SU-DHL-6 (cell line): ENCODE data around the gene TRIM33.

Experiments used
- H2AFZ ChIP-seq: fragments of 200-600 bp; sonication (generic); 2 replicates; pipeline ENCODE4 v1.6.1; 2014; ENCODE audit warnings: low read depth, mild to moderate bottlenecking, moderate library complexity, mixed read lengths, antibody characterized with exemption, low read length; ENCODE audit not compliant: severe bottlenecking
- H3F3A ChIP-seq: fragments of 200-600 bp; shearing (Covaris generic); 2 replicates; pipeline ENCODE4 v1.6.0; 2016; ENCODE audit warnings: antibody characterized with exemption, mild to moderate bottlenecking; ENCODE audit not compliant: insufficient read depth
- H3K27ac ChIP-seq: fragments of 200-600 bp; sonication (generic); 2 replicates; pipeline ENCODE4 v1.5.1; 2016; ENCODE audit warnings: low read depth, mild to moderate bottlenecking, low read length, moderate library complexity, mixed read lengths
- H3K27me3 ChIP-seq: fragments of 200-600 bp; sonication (generic), shearing (Covaris generic); 2 replicates; pipeline ENCODE4 v1.6.0; 2014; ENCODE audit warnings: mild to moderate bottlenecking, low read length
- H3K36me3 ChIP-seq: fragments of 200-600 bp; sonication (generic); 2 replicates; pipeline ENCODE4 v1.6.1; 2014; ENCODE audit warnings: mild to moderate bottlenecking, low read length, mixed read lengths
- H3K4me2 ChIP-seq: fragments of 300-600, 200-600 bp; shearing (Covaris generic), sonication (generic); 2 replicates; pipeline ENCODE4 v1.6.0; 2014; ENCODE audit warnings: low read length, low read depth, mild to moderate bottlenecking; ENCODE audit not compliant: poor library complexity, severe bottlenecking
- H3K4me3 ChIP-seq: fragments of 200-600 bp; sonication (generic); 2 replicates; pipeline ENCODE4 v1.5.1; 2014; ENCODE audit warnings: antibody characterized with exemption, low read length, mild to moderate bottlenecking, mixed read lengths; ENCODE audit not compliant: insufficient read depth, poor library complexity, severe bottlenecking
- H3K79me2 ChIP-seq: fragments of 200-600 bp; sonication (generic); 2 replicates; pipeline ENCODE4 v1.6.1; 2014; ENCODE audit warnings: mild to moderate bottlenecking, low read length, moderate library complexity; ENCODE audit not compliant: insufficient read depth
- H3K9ac ChIP-seq: fragments of 200-600 bp; sonication (generic); 2 replicates; pipeline ENCODE4 v1.7.0; 2014; ENCODE audit warnings: mild to moderate bottlenecking, low read length
- H3K9me2 ChIP-seq: fragments of 200-600 bp; sonication (generic); replicated peaks from 2 replicates; pipeline ENCODE4 v1.6.1; 2014; ENCODE audit warnings: low read length; ENCODE audit not compliant: insufficient read depth
- H3K9me3 ChIP-seq: fragments of 200-600 bp; sonication (generic); 2 replicates; pipeline ENCODE4 v1.6.1; 2014; ENCODE audit warnings: low read length, mixed read lengths; ENCODE audit not compliant: insufficient read depth
- H4K20me1 ChIP-seq: fragments of 200-600 bp; sonication (generic); 2 replicates; pipeline ENCODE4 v1.6.1; 2014; ENCODE audit warnings: low read depth, mild to moderate bottlenecking, antibody characterized with exemption, low read length, moderate library complexity, mixed read lengths
- EZH2phosphoT487 ChIP-seq: fragments of 200-600 bp; sonication (generic), shearing (Covaris generic); conservative IDR thresholded peaks from 2 replicates; pipeline ENCODE4 v1.6.1; 2018; ENCODE audit warnings: mild to moderate bottlenecking, antibody characterized with exemption, low read length, moderate library complexity, mixed read lengths
- TF ChIP-seq, protein P1 (sequence below): fragments of 200-600 bp; sonication (generic); IDR thresholded peaks from one replicate; pipeline ENCODE4 v1.5.1; 2017; ENCODE audit warnings: antibody characterized with exemption, mild to moderate bottlenecking, low read length, moderate library complexity; ENCODE audit not compliant: insufficient read depth, poor library complexity, severe bottlenecking

Gene TRIM33

DNA sequence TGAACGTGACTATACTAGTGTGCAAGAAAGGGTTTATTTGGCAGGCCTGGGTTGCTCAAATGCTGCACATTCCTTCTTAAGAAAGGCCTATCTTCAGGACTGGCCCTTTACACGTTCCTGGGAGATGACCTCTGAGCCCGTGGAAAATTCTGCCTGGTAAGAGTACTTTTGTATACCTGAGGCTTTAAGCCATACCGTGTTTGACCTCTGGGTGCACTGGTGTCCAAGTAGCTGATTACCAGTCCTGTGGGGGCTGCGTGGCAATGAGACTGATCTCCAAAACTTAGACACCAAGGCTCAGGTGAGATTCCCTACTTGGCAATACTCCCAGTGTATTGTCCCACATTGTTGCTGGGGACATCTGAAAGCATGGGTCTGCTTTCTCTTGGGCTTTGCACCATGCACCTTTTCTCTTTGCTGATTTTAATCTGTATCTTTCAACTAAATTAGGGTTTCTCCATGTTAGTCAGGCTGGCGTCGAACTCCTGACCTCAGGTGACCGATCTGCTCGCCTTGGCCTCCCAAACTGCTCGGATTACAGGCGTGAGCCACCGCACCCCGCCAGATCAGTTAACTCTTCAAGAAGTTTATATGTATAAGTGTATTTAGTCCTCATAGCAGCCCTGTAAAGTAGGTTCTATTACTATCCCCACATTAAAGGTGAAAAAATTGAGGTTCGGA, 44.5 kb downstream of the TRIM33 start:
- Histone ChIP-seq H3K4me2 (no peak overlapping the region), H2AFZ (no peak overlapping the region), H3K79me2 (peaks cover 85% of the 10 kb centered on the region), H3F3A (peaks cover 12% of the 10 kb centered on the region; the same call in 1 of the 2 replicates), H3K9ac (no peak overlapping the region), H3K27me3 (no peaks in the 10 kb centered on the region), H3K9me3 (no peaks in the 10 kb centered on the region), H3K9me2 (no peaks in the 10 kb centered on the region), H3K36me3 (peaks cover 19% of the 10 kb centered on the region), H3K27ac (no peak overlapping the region), H4K20me1 (peaks cover 23% of the 10 kb centered on the region), H3K4me3 (no peak overlapping the region)
- TF ChIP-seq, protein P1, sequence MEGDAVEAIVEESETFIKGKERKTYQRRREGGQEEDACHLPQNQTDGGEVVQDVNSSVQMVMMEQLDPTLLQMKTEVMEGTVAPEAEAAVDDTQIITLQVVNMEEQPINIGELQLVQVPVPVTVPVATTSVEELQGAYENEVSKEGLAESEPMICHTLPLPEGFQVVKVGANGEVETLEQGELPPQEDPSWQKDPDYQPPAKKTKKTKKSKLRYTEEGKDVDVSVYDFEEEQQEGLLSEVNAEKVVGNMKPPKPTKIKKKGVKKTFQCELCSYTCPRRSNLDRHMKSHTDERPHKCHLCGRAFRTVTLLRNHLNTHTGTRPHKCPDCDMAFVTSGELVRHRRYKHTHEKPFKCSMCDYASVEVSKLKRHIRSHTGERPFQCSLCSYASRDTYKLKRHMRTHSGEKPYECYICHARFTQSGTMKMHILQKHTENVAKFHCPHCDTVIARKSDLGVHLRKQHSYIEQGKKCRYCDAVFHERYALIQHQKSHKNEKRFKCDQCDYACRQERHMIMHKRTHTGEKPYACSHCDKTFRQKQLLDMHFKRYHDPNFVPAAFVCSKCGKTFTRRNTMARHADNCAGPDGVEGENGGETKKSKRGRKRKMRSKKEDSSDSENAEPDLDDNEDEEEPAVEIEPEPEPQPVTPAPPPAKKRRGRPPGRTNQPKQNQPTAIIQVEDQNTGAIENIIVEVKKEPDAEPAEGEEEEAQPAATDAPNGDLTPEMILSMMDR: no peak
- no peak for TF ChIP-seq EZH2phosphoT487

DNA sequence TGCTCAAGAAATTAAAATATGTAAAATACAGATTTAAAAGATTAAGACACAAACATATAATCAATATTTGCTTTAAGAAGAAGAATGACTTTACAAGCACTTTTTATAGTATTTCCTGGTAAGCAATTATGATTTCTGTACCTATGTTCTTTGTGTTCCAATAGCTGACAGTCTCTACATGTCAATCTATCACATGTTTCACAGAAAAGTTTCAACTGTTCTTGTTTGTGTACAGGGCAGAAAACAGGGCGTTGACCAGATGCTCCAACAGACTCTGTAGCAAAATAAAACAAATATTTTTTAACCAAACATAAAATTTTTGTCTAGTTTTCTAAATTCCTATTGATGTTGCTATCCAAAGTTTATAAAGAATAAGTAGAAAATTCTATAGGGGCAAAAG, 48.0 kb downstream of the TRIM33 start:
- H3F3A ChIP-seq: peaks cover 12% of the 10 kb centered on the region; the same call in 1 of the 2 replicates
- TF ChIP-seq EZH2phosphoT487: no peak
- TF ChIP-seq, protein P1: no peak
- H3K79me2 ChIP-seq: peaks cover 66% of the 10 kb centered on the region

DNA sequence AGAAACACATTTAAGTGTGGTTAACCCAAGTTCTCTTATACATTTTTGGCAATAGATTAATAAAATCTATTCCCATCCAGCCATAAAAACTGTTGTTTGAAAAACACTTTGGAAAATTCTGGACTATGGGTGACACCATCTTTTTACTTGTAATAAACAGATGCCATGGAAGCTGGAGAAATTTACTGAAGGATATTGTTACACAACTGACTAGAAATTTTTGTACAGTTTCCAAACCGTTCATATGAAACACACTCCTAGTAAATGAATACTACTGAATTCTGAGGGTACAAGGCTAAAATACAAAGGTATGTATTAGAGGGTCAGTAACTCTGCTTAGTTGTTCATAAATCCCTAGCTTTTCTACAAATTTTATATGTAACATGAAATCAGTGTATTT, 48.7 kb downstream of the TRIM33 start:
- Histone ChIP-seq H3K9me2 (no peaks in the 10 kb centered on the region), H3K79me2 (peaks cover 59% of the 10 kb centered on the region), H3K27ac (no peak overlapping the region), H3K27me3 (no peaks in the 10 kb centered on the region), H2AFZ (no peak overlapping the region), H3K9ac (no peak overlapping the region), H3K9me3 (no peaks in the 10 kb centered on the region), H4K20me1 (peaks cover 12% of the 10 kb centered on the region; the same call in 1 of the 2 replicates), H3K4me2 (no peak overlapping the region), H3F3A (peaks cover 12% of the 10 kb centered on the region; the same call in 1 of the 2 replicates), H3K4me3 (no peak overlapping the region), H3K36me3 (peaks cover 35% of the 10 kb centered on the region)
- no peak for TF ChIP-seq EZH2phosphoT487
- TF ChIP-seq, protein P1: no peak

More for the DNA sequence above, 48.0 kb downstream of the TRIM33 start:
- Histone ChIP-seq H3K9me3 (no peaks in the 10 kb centered on the region), H2AFZ (no peak overlapping the region), H3K27me3 (no peaks in the 10 kb centered on the region), H3K4me3 (no peak overlapping the region), H3K4me2 (no peak overlapping the region), H3K9ac (no peak overlapping the region), H3K9me2 (no peaks in the 10 kb centered on the region), H3K27ac (no peak overlapping the region), H4K20me1 (peaks cover 12% of the 10 kb centered on the region; the same call in 1 of the 2 replicates), H3K36me3 (peaks cover 35% of the 10 kb centered on the region)
